Neural cell (in vitro differentiated cells): Measurements from ENCODE around the gene PSMB4.

Experiments used
- EP300 ChIP-seq: fragments of 450-650 bp; conservative IDR thresholded peaks from 2 replicates; pipeline ENCODE4 v1.6.1; 2014; ENCODE audit warnings: antibody characterized with exemption, mild to moderate bottlenecking, moderate library complexity; ENCODE audit not compliant: poor library complexity, severe bottlenecking
- EZH2 ChIP-seq: fragments of 200-600, 300-800 bp; shearing (Covaris generic), sonication (generic); IDR thresholded peaks from 2 replicates; pipeline ENCODE4 v1.6.1; 2014; ENCODE audit warnings: antibody characterized with exemption, low read length, borderline replicate concordance, mild to moderate bottlenecking; ENCODE audit not compliant: insufficient read depth, poor library complexity, severe bottlenecking
- MXI1 ChIP-seq: fragments of 450-650 bp; conservative IDR thresholded peaks from 2 replicates; pipeline ENCODE4 v1.6.1; 2014; ENCODE audit warnings: antibody characterized with exemption, mild to moderate bottlenecking; ENCODE audit not compliant: poor library complexity, severe bottlenecking
- POLR2AphosphoS5 ChIP-seq: IDR thresholded peaks from 2 replicates; pipeline ENCODE4 v1.6.1; 2012
- SMC3 ChIP-seq: fragments of 450-650 bp; conservative IDR thresholded peaks from 2 replicates; pipeline ENCODE4 v1.6.1; 2014; ENCODE audit warnings: antibody characterized with exemption, mild to moderate bottlenecking, moderate library complexity; ENCODE audit not compliant: poor library complexity
- TF ChIP-seq, protein P1 (sequence below): fragments of 450-650 bp; IDR thresholded peaks from 2 replicates; pipeline ENCODE4 v1.5.1; 2014; ENCODE audit warnings: antibody characterized with exemption, mild to moderate bottlenecking, moderate library complexity; ENCODE audit not compliant: poor library complexity, severe bottlenecking

DNA sequence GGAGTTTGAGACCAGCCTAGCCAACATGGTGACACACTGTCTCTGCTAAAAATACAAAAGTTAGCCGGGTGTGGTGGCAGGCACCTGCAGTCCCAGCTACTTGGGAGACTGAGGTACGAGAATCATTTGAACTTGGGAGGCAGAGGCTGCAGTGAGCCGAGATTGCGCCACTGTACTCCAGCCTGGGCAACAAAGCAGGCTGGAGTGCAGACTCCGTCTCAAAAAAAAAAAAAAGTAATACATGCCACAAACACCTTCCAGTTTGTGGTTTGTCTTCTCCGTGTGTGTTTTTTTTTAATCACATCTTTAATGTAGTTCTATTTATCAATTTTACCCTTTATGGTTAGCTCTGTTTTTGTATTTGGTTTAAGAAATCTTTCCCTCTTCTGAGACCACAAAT lies 37.6 kb downstream of the PSMB4 start:
- TF ChIP-seq POLR2AphosphoS5 (no peak), EZH2 (no peak), EP300 (no peak), SMC3 (no peak), MXI1 (no peak)
- TF ChIP-seq, protein P1, sequence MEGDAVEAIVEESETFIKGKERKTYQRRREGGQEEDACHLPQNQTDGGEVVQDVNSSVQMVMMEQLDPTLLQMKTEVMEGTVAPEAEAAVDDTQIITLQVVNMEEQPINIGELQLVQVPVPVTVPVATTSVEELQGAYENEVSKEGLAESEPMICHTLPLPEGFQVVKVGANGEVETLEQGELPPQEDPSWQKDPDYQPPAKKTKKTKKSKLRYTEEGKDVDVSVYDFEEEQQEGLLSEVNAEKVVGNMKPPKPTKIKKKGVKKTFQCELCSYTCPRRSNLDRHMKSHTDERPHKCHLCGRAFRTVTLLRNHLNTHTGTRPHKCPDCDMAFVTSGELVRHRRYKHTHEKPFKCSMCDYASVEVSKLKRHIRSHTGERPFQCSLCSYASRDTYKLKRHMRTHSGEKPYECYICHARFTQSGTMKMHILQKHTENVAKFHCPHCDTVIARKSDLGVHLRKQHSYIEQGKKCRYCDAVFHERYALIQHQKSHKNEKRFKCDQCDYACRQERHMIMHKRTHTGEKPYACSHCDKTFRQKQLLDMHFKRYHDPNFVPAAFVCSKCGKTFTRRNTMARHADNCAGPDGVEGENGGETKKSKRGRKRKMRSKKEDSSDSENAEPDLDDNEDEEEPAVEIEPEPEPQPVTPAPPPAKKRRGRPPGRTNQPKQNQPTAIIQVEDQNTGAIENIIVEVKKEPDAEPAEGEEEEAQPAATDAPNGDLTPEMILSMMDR: no peak
